GM20431 (cell line): ENCODE measurements around the gene GRID2.

Source experiments
- in situ Hi-C: fragments of 300-500 bp; cut with MseI, MboI; formaldehyde crosslinking; loops from one replicate; pipeline ENCODE4 v1.15.0; 2020; ENCODE audit warnings: low sequenced_read_pairs; ENCODE audit not compliant: unreplicated experiment

The GRID2 gene

DNA sequence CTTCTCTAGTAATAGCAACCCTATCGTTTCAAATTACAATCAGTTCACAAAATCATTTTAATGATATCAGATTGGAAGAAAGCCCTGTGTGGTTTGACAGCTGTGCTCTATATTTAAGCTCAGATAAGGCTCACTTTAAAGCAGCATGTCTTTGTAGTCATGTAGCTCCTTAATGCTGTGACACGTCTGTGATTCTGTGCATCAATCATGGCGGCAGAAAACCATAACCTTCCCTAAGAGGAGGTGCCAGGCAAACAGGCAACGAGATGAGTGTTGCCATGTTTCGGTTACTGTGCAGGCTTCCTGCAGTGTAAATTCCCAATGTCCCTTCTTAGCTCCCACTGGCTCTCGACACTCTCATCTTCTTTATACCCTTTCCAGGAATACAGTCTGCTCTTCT, 212.7 kb downstream of the GRID2 start:
- in situ Hi-C loops, result no loop called here

DNA sequence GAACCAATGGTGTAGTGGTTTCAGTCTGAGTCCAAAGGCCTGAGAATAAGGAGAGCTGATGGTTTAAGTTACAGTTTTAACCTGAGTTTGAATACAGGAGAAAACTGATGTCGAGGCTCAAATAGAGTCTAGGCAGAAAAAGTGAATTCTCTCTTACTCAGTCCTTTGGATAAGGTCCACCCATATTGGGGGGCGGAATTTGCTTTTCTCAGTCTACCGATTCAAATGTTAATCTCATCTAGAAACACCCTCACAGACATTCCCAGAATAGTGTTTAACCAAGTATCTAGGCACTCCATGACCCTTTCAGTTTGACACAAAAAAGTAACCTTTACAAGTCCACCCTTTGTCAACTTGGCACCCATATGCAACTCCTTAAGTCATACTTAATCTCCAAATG, 216.0 kb downstream of the GRID2 start:
- in situ Hi-C loops, result no loop called here

DNA sequence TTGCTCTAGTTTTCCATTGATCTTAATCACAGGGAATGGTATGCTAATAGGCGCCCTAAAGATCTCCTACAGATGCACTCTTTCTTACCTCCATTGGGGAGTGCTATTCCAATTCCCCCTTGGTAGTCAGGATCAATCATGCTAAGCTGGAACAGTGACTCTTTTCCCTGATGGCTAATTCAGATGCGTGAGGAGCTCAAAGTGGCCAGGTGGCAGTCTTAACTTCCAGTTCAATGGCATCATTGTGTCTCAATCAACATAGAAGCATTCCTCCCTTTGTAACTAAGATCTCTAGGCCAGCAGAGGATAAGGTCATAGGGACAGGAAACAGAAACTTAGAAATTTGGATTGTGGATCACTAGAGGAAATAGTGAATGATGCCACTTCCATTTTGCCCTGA, 216.8 kb downstream of the GRID2 start:
- in situ Hi-C loops, result no loop called here

DNA sequence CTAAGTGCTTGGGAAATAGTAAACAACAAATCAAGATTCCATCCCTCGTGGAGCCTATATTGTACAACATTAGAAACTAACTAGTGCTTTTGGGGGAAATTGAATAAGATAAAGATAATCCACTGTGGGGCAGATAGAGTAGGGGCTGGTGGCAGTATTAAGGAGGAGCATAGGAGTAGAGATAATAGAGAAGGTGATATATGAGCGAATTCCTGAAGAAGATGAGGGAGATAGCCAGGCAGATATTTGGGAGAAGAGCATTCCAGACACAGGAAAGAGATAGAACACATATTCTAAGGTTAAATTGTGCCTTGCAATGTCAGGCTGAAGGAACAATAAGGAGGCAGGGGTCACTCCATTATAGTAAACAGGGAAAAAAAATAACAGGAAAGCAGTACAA, 218.2 kb downstream of the GRID2 start:
- in situ Hi-C loops, result no loop called here

DNA sequence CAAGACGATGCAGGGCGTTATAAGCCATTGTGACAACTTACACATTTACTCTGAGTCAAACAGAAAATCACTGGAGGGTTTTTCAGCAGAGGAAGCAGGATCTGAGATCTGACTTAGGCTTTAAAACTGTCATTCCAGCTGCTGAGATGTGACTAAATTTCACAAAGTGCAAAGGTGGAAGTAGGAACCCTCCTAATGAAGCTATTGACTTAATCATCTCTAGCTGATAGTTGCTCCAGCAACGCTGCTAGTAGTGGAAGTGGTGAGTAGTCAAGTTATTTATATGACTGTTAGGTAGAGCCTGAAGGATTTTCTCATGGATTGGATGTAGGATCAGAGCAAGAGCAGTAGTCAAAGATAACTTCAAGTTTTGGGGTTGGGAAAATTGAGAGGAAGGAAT, 218.6 kb downstream of the GRID2 start:
- in situ Hi-C loops, result no loop called here

DNA sequence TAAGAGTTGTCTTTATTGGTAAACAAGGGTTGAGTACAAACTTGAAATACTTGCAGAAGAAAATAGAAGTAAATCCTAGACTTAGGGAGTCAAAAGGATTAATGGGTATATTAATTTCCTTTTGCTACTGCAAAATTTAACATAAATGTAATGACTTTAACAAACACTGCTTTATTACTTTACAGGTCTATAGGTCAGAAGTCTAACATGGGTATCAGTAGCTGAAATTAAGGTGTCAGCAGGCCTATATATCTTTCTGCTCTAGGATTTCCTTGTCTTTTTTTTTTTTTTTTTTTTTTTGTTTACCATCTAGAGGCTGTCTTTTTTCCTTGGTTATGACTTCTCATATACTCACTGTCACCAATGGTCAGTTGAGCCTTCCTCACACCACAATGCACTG, 220.4 kb downstream of the GRID2 start:
- in situ Hi-C loops, result no loop called here

DNA sequence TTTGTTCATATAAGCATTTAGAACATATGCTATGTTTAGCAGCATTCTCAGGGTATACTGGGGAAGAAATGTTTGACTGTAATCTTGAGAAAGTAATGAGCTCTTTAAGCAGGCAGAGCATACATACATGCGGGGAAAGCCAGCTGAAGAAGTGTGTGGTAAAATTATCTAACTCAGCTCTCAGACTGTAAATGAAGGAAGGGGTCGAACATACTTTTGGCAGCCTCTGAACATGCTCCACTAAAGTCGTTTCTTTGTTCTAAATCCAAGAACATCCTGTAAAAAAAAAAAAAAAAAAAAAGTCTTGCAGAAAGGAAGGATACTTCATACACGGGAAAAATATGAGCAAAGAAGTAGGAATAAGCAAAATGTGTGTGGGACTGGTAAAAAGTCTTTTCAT, 224.8 kb downstream of the GRID2 start:
- in situ Hi-C loops, result no loop called here

DNA sequence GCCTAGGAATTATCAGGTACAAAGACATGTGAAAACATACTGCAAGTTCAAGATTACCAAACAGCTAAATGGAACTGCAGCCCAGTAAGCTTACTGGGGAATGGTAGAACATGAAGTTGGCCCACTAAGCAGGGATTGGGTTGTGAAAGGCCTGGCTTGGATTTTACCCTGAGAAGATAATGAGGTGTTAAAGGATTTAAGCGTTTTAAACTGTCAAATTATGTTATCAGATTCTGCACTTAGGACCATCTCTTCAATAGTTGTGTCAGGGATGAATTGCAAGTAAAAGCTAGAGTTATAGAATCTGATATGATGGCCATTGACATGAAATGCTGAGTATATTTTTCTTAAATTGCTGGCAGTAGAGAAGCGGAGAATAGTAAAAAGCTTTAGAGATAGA, 225.7 kb downstream of the GRID2 start:
- in situ Hi-C loops, result no loop called here

DNA sequence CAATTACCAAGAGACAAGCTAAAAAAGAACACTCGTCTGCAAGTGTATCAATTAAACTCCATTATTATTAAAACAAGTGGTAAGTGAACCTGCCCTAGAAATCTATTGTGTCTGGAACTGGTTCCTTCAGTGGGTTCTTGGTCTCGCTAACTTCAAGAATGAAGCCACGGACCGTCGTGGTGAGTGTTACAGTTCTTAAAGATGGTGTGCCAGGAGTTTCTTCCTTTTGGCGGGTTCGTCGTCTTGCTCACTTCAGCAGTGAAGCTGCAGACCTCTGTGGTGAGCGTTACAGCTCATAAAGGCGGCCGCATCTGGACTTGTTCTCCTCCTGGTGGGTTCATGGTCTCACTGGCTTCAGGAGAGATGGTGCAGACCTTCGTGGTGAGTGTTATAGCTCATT, 231.8 kb downstream of the GRID2 start:
- in situ Hi-C loops, result no loop called here

DNA sequence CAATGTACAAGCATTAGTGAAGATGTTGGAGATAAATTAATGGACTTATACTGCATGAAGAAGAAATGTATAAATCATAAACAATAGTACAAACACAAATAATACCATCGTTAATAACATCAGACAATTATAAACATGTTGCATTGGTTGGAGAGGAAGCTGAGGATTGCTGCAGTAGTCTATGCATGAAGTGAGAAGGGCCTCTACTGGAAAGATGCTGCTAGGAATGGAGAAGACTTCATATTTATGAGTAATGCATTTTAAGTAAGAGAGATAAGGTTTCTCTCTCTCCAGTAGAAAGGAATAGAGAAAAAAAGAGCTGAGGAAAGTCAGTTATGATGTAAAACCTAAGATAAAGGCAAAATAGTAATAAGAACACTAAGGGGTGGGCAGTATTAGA, 247.8 kb downstream of the GRID2 start:
- in situ Hi-C loops, result no loop called here

DNA sequence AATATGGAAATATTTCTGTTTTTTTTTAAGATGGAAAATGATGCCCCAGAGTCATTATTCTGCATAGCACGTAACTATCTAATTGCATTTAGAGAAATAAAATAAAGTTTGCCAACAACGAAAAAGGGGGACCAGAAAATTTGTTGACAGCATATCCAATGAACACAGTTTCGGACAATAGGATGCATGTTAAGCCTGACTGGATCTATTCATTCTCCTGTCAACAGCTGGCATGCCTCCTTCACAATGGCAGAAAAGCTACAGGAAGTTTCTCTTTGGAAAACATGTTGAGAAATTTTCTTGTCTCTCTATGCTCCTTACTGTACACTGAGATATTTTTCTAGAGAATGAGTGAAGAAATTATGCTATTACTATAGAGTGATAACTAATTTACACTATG, 262.5 kb downstream of the GRID2 start:
- in situ Hi-C loops, result no loop called here

DNA sequence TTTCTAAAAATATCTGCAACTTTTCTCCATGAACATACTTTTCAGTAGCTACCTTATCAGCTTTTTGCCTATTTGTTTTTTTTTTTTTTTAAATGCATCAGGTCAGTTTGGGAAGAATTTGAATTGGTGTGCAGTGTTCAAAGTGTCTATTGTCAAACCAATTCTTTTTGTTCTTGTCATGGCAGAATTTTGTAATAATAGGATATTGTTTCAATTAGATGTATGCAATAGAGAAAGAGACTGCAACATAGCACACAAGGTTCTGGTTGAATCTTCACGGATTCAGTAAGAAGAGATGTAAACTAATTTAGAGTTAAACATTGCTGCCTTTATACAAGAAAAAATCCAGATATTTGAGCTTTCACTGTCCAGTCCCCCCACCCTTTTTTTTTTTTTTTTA, 277.1 kb downstream of the GRID2 start:
- in situ Hi-C loops, result no loop called here

DNA sequence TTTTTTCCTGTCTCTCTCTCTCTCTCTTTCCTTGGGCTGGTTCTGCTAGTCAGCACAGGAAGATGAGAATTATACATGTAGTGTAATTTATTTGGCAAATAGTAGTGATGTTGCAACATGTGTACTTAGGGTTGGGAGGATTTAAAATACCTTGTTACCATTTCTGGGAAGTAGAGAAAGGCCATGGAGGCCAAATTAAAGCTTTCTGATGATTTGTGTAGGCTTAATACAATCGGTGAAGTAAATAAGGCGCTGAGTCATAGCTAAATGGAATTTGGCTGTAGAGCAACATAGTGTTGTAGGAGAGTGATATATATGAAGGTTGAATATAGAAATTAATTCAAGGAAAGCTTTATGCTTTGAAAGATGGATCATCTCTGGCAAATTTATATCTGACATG, 295.3 kb downstream of the GRID2 start:
- in situ Hi-C loops, result no loop called here

DNA sequence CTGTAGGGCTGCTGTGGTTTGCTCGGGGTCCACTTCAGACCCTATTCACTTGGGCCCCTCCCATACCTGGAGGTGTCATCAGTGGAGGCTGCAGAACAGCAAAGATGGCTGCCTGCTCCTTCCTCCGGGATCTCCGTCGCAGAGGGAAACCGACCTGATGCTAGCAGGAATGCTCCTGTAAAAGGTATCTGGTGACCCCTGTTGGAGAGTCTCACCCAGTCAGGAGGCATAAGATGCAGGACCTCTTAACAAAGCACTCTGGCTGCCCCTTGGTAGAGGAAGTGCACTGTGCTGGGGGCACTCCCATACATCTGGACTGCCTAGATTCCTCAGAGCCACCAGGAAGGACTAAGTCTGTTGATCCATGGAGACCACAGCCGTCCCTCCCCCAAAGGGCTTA, 296.9 kb downstream of the GRID2 start:
- in situ Hi-C loops, result no loop called here

DNA sequence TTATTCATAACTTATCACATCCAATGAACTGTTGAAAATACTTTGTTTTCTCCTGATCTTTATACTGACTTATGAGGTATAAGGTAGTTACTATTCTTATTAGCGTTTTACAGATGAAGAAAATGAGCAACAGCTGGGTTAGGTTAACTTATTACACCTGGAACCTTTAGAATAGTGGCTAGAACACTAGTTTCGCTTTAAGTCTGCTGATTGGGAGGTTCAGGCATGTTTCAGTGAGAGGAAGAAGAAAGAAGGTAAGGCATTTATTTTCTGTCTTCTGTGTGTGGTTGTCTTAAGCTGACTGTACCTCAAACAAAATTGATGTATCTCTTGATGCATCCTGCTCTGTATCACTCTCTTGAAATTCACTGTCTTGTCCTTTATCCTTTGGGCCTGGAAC, 302.5 kb downstream of the GRID2 start:
- in situ Hi-C loops, result no loop called here

DNA sequence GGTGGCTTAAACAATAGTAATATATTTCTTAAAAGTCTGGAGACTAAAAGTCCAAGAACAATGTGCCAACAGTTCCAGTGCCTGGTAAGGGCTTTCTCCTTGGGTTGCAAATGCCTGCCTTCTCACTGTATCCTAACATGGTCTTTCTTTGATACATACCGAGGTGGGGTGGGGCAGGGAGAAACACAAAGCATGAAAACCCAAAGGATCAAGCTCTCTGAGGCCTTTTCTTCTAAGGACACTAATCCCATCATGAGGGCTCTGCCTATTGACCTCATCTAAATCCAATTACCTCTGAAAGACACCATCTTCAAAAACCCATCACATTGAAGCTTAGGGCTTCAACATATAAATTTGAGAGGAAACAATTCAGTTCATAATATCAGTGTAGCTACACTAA, 311.3 kb downstream of the GRID2 start:
- in situ Hi-C loops, result no loop called here

DNA sequence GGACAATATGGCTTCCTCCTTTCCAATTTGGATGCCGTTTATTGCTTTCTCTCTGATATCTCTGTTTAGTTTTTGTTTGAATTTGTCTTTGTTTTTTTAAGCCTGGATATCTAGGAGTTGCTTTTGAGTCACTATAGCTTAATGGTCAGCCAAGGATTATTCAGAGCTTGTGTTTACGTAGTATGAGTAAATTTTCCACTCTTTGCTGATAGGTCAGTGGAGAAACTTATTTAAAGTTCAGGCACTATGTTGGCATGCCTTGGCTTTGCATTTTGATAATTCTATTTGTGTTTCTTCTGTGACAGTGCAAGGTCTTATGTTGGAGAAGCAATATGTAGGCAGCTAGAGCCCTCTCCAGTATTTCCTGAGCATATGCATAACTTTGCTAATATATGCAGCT, 315.2 kb downstream of the GRID2 start:
- in situ Hi-C loops, result no loop called here

DNA sequence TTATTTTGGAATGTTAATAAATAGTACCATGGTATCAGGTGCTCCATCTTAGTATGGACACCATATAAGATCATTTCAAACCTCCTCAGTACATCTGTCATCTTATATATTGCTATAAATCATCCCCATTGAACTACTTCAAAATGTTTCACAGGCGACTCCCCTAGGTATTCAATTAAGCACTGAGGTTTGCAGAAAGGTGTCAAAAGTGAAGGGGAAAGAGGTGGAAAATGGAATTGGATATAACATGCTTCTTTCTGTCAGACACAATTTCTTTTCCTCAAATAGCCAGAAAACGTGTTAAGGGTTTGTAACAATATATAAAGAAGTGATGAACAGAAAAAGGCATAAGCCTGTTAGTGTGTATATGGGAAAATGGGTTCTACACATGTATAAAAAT, 325.5 kb downstream of the GRID2 start:
- in situ Hi-C loops, result no loop called here

DNA sequence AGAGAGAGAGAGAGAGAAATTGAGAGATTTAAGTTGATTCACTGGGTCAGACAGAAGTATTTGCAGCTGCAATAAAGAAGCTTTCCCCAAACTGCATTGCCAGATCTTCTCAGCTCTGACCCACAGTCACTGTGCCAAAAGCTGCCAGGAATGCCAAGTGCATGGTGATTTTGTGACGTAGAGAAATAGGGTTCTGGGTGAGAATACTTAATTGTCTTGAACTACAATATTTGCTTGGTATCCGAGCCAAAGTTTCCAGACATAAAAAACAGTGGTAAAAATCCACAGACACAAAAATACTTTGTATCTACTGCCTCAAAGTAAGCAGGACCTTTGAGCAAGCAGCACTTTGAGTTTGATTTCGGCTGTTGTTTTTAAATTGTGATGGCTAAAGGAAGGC, 331.1 kb downstream of the GRID2 start:
- in situ Hi-C loops, result no loop called here

DNA sequence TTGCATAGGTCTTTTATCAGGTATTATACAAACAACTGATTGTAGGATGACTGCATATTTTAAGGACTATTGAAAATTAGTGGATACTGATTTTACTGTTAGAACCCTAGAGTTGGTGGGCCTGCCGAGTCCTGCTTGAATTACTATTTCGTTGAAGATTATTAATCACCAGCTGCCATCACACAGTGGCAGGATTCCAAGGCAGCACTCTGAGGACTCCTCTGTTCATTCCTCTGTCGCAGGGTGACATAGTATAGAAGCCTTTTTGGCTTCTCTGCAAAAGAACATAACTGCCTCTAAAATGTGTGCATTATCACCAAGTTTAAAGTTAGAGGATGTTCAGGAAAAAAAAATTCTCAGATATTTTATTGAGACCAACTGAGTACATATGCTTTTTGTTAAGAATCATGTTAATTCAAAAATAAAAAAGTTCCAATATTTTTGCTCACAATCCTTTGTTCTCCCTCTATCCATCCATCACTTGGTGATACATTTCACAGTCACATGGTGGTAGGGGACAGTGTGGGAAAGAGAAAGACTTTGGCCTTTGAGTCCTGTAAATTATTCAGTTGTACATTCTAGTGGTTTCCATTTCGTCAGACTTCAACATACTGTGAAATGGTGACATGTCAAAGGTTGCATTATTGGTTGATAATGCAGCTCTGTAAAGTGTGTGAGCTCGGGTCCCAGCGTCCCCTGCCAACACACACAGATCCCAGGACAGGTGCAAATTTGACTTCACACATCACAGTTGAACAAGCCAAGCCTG, 332.5 kb downstream of the GRID2 start:
- in situ Hi-C loops, result no loop called here

DNA sequence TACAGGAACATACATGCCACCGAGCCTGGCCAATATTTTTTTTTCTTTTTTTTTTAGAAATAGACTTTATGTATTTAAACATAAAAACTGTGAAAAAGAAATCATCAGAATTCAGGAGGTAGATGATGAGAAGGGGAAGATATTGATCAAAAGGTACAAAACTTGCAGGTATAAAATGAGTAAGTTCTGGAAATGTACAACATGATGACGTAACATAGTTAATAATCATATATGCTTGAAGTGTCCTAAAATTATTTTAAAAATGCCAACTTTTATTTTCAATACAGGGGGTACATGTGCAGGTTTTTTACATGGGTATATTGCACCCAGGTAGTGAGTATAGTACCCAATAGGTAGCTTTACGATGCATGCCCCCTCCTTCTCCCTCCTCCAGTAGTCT, 337.6 kb downstream of the GRID2 start:
- in situ Hi-C loops, result no loop called here

DNA sequence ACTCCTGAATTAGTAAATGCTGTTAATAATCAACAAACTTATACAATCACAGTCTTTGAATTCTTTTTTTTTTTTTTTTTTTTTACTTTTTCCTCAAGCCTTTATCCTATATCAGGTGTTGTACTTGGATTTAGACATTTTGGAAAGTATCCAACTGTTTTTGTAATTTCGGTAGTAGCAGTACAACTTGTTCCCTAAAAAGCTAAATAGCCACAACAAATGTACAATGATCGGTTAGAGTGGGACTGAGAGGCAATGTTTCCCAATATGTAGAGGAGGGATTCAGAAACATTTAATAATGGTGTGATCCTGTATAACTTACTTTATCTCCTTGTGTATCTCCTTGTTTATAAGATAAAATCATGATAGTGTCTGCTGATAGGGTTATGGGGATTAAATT, 343.1 kb downstream of the GRID2 start:
- in situ Hi-C loops, result no loop called here

DNA sequence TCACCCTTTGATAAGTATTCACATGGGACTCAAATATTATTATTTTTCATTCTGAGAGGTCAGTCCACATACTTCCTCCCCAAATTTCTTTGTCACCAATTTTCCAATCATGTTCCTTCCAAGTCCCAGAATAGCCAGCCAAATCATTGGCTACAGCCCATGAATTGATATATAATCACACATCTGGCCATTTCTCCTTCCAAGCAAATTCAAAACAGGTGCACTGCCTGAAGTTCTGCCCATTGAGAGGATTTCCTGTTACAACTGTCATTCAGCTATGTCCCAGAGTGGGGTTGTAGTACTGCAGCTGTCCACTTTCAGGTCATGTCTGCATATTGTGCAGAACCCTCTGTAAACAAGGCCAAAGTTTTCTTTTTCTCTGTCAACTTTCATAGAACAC, 347.8 kb downstream of the GRID2 start:
- in situ Hi-C loops, result no loop called here
